HFF-Myc (cell line): ENCODE measurements around the gene TMEM106C.

Source experiments
- DNase-seq: peaks from one replicate; pipeline ENCODE4 v3.0.0-alpha.2; 2011; ENCODE audit warnings: low read depth; ENCODE audit errors: extremely low read depth
- H3K4me3 ChIP-seq: replicated peaks from 2 replicates; pipeline ENCODE4 v1.5.1; 2011; ENCODE audit warnings: low read depth, mild to moderate bottlenecking, control low read depth, low read length
- TF ChIP-seq, protein P1 (sequence below): IDR thresholded peaks from 2 replicates; pipeline ENCODE4 v1.5.1; 2012; ENCODE audit warnings: mild to moderate bottlenecking, low read depth, low read length, control low read depth; ENCODE audit errors: missing control alignments

The TMEM106C gene

DNA sequence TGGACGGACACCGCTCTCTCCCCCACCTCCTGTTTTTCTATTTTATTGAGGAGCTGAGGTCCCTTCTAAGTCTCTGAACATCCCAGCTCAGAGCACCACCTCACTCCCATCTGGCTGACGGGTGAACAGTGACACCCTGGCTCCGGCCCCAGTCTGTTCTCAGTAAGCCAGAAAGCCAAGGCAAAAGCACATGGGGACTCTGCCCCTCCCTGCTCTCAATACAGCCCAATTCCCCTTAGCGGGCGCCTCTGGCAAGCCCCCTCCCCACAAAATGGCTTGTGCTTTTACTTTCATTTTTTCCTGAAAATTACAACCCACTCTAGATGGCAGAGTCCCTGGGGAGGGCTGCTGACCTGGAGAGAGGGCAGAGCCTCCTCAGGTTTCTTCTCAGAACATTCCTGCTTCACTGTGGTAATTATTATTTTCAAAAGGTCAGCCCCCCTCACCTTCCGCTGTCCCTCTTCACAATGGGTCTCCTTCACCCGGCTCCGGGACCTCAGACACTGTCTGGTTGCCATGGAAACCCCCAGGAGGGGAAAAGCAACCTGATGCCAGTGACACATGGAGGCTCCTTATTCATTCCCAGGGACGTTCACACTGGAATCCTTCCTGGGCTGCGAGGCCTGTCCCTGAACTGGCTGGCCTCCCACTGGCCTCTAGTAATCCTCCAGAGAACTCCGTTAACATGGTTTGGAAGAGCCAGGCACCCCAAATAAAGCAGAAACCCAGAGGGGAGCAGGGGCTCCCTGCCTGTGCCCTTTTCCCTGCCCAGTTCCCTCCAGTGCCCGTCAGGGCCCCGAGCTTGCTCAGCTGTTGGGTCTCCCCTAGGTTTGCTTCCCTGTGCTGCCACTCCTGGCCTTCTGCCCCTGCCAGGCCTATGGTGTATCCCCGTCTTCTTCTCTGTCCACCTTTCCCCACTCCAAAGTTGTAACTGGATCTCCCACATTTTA, 25.0 kb downstream of the TMEM106C start:
- DNase-seq: no peak
- no peak overlapping the region for H3K4me3 ChIP-seq
- TF ChIP-seq, protein P1, sequence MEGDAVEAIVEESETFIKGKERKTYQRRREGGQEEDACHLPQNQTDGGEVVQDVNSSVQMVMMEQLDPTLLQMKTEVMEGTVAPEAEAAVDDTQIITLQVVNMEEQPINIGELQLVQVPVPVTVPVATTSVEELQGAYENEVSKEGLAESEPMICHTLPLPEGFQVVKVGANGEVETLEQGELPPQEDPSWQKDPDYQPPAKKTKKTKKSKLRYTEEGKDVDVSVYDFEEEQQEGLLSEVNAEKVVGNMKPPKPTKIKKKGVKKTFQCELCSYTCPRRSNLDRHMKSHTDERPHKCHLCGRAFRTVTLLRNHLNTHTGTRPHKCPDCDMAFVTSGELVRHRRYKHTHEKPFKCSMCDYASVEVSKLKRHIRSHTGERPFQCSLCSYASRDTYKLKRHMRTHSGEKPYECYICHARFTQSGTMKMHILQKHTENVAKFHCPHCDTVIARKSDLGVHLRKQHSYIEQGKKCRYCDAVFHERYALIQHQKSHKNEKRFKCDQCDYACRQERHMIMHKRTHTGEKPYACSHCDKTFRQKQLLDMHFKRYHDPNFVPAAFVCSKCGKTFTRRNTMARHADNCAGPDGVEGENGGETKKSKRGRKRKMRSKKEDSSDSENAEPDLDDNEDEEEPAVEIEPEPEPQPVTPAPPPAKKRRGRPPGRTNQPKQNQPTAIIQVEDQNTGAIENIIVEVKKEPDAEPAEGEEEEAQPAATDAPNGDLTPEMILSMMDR: no peak

DNA sequence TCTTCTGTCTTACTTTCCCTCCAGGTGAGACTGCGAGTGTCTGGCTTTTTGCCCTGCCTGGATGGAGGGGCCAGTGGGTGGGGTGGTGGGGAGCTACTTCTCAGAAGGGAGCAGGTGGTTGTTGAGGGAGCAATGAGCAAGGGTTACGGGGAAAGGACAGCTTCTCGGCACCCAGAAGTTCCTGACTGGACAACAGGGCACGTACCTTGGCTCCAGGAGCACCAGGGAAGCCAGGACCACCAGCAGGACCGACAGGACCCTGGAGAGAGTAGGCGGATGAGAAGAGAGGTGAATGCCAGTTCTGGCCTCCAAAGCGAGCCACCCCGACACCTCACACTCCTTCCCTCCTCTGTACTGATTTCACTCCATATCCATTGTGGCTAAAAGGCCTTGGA, 25.6 kb downstream of the TMEM106C start:
- TF ChIP-seq, protein P1: no peak
- DNase-seq: no peak

DNA sequence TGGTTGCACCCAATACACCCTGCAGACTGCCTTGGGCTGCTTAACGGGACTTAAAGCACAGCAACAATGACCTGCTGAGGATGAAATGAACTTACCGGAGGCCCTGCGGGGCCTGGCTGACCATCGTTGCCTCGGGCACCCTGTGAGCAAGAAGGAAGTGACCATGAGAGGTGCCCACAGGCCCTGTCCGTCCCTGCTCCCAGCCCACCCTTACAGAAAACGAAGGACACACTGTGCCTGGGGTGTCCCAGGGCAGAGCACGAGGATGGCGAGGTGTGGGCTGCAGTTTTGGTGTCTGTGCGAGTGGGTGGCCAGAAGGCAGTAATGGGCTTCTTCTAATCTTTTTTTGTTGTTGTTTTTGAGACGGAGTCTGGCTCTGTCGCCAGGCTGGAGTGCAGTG, 26.3 kb downstream of the TMEM106C start:
- TF ChIP-seq, protein P1: no peak
- no peak overlapping the region for H3K4me3 ChIP-seq
- no peak for DNase-seq

More for the DNA sequence above, 25.6 kb downstream of the TMEM106C start:
- no peak overlapping the region for H3K4me3 ChIP-seq

DNA sequence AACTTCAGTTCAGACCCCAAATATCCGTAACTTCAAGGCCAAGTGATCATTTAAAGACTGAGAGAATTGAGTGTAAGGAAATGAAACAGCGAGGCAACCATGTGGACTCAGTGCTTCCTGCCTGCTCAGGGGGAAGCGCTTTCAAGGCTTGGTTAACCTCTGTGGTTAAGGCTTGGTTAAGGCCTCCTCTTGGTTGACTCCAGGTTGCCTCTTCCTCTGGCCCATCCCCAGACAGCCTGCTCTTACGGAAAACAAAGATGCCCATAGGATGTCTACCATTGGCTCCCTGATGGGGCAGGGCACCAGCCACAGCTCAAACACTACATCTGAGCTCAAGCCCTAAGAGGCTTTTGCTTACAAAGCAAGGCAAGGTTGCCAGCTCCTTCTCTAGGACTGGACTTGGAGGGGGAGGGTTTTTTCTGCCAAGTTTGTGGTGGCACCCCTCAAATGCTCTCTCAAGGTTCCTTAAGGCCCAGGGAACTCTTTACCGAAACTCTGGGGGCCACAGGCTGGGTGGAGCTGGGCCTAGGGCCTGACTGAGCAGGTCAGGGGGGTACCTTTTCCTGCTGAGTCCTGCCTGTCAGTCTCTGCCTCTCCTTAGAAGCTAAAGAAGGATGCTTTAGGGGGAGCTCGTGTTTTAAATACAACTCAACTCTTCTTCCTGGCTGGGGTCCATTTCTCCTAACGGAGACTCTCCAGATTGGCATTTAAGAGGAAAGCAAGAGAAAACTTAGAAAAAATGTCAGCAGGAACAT, 27.1 kb downstream of the TMEM106C start:
- TF ChIP-seq, protein P1: no peak
- DNase-seq: no peak
- no peak overlapping the region for H3K4me3 ChIP-seq

DNA sequence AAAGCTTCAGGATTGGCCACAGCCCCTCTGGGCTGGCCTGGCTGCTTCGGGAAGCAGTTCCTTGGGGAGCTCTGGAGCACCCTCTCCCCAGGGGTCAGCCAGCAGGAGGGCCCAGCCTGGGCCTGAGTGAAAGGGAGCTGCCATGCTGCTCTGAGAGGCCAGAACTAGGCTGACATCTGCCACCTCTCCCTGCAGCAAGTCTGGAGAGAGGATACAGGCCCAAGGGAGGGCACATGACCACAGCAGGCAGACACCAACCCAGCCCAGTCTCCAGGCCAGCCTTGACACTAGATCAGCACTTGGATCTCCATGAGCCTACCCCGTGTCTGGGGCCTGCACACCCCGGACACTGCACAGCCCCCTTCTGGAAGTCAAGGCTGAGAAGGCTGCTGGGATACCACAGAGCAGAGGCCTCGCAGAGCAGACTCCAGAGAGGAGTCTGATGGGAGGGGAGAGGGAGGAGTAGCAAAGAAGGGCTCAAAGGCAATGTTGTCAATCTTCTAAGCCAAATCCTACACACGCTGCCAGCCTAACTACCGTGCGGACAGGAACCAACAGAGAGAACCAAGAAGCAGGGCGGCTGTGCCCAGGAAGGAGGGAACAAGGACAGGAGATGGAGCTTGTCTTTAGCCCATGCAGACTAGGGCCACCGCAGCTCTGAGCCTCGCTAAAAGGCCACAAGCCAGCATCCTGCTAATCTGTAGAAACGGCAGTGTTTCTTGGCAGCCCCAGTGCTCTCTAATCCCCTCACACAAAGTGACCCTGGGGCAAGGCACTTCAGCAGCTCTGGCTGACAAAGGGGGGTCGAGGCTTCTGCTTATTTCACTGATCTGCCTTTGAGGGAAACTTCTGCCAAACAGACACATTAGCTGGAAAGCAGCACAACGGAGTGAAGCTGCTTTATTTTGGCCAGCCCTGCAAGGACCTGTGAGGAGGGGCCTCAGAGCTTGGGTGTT, 28.0 kb downstream of the TMEM106C start:
- TF ChIP-seq, protein P1: no peak
- H3K4me3 ChIP-seq: no peak overlapping the region
- no peak for DNase-seq

DNA sequence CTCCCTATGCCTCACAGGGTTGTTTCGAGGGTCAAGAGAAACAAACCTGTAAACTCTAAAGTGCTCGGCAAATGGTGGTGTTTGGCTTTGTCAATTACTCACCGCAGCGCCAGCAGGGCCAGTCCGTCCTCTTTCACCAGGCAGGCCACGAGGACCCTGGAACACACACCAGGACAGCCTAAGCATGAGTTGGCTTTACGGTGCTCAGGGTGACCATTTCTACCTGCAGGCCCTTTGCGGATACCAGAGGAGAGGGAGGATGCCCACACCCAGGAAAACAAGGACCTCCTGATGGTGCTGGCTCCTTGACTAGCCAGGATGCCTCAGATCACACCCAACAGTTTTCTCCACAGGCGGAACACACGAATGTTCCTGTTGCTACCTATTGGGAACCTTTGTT, 29.4 kb downstream of the TMEM106C start:
- H3K4me3 ChIP-seq: no peak overlapping the region
- TF ChIP-seq, protein P1: no peak

More for the DNA sequence above, 29.4 kb downstream of the TMEM106C start:
- no peak for DNase-seq
